IMR-90 (cell line): ENCODE data around the gene KLHDC7B. TPM values are rescaled to one million over a fixed set of nuclear protein-coding genes. Genes with fewer than 3 reads are reported as not detected.

Experiments
- ATAC-seq: fragments of 200-7000 bp; cut with Tn5 transposase; 2 replicates; pipeline ENCODE4 v1.9.1; 2020; ENCODE audit warnings: low read depth, mild to moderate bottlenecking, moderate library complexity
- BruUV-seq: library from RNA; stranded (reverse); fragments of 400-500 nt; replicated peaks from 2 replicates; lab custom pipeline; 2021; lab: Mats Ljungman, UMichigan
- CTCF ChIA-PET: fragments of 300-600 bp; formaldehyde crosslinking; extraction: SDS; loops from one replicate; lab custom pipeline; 2021; ENCODE audit warnings: antibody characterized with exemption; lab: Yijun Ruan, JAX
- POLR2A ChIA-PET: fragments of 300-600 bp; sonication (Branson Sonifier 250); formaldehyde crosslinking; loops from one replicate; lab custom pipeline; 2022; ENCODE audit warnings: antibody characterized with exemption; ENCODE audit not compliant: unreplicated experiment; lab: Charles Lee
- DNase-seq: peaks from one replicate; pipeline ENCODE4 v3.0.0; 2013
- H2AFZ ChIP-seq: replicated peaks from 2 replicates; pipeline ENCODE3; 2013; ENCODE audit warnings: low read length, mild to moderate bottlenecking; ENCODE audit not compliant: poor library complexity
- H2AK5ac ChIP-seq: 2 replicates; pipeline ENCODE4 v1.6.1; 2013; ENCODE audit warnings: low read depth, low read length, inconsistent platforms
- H2AK9ac ChIP-seq: replicated peaks from 2 replicates; pipeline ENCODE3; 2013; ENCODE audit warnings: mild to moderate bottlenecking, low read depth, low read length, moderate library complexity; ENCODE audit not compliant: poor library complexity
- H2BK120ac ChIP-seq: 2 replicates; pipeline ENCODE4 v1.6.1; 2013; ENCODE audit warnings: low read depth, low read length, inconsistent platforms
- H2BK15ac ChIP-seq: 3 replicates; pipeline ENCODE4 v1.6.1; 2013; ENCODE audit warnings: low read depth, low read length, inconsistent platforms
- H2BK20ac ChIP-seq: 2 replicates; pipeline ENCODE4 v1.6.1; 2013; ENCODE audit warnings: low read depth, mild to moderate bottlenecking, inconsistent platforms, low read length, moderate library complexity
- H2BK5ac ChIP-seq: 2 replicates; pipeline ENCODE4 v1.6.1; 2013; ENCODE audit warnings: mild to moderate bottlenecking, low read depth, low read length, inconsistent platforms; ENCODE audit not compliant: poor library complexity, severe bottlenecking
- H3K14ac ChIP-seq: replicated peaks from 2 replicates; pipeline ENCODE4 v1.6.1; 2013; ENCODE audit warnings: low read depth, low read length, inconsistent platforms
- H3K18ac ChIP-seq: 2 replicates; pipeline ENCODE4 v1.6.1; 2013; ENCODE audit warnings: low read depth, low read length, control low read depth
- H3K23ac ChIP-seq: 2 replicates; pipeline ENCODE4 v1.6.1; 2013; ENCODE audit warnings: low read depth, low read length, inconsistent platforms
- H3K27ac ChIP-seq: 2 replicates; pipeline ENCODE4 v1.5.1; 2013; ENCODE audit warnings: mild to moderate bottlenecking, control low read depth, low read length; ENCODE audit not compliant: insufficient read depth
- H3K27me3 ChIP-seq: 2 replicates; pipeline ENCODE4 v1.6.1; 2013; ENCODE audit warnings: low read length; ENCODE audit not compliant: control insufficient read depth, insufficient read depth
- H3K36me3 ChIP-seq: 2 replicates; pipeline ENCODE4 v1.6.1; 2013; ENCODE audit warnings: low read length, mixed read lengths; ENCODE audit not compliant: control insufficient read depth, insufficient read depth
- H3K4ac ChIP-seq: 2 replicates; pipeline ENCODE4 v1.6.1; 2013; ENCODE audit warnings: low read depth, low read length, inconsistent platforms
- H3K4me1 ChIP-seq: 2 replicates; pipeline ENCODE4 v1.6.1; 2013; ENCODE audit warnings: low read length, mixed read lengths; ENCODE audit not compliant: control insufficient read depth, insufficient read depth
- H3K4me2 ChIP-seq: 2 replicates; pipeline ENCODE4 v1.6.1; 2013; ENCODE audit warnings: low read depth, mild to moderate bottlenecking, control low read depth, low read length, moderate library complexity
- H3K4me3 ChIP-seq: 2 replicates; pipeline ENCODE4 v1.5.1; 2013; ENCODE audit warnings: low read depth, mild to moderate bottlenecking, control low read depth, low read length, moderate library complexity; ENCODE audit not compliant: insufficient read depth
- H3K56ac ChIP-seq: 2 replicates; pipeline ENCODE4 v1.6.1; 2013; ENCODE audit warnings: low read length, inconsistent platforms; ENCODE audit not compliant: insufficient read depth; ENCODE audit errors: extremely low read depth
- H3K79me1 ChIP-seq, 2 experiments: 2 replicates each; pipeline ENCODE4 v1.6.1; 2013; ENCODE audit warnings: low read length in 2 of 2, inconsistent platforms in 1 of 2, low read depth in 1 of 2
- H3K9ac ChIP-seq: 2 replicates; pipeline ENCODE4 v1.6.1; 2013; ENCODE audit warnings: low read depth, low read length, control low read depth
- H3K9me1 ChIP-seq: 2 replicates; pipeline ENCODE4 v1.6.1; 2013; ENCODE audit warnings: low read length, inconsistent platforms; ENCODE audit not compliant: insufficient read depth
- H3K9me3 ChIP-seq: 2 replicates; pipeline ENCODE4 v1.6.1; 2013; ENCODE audit warnings: low read length; ENCODE audit not compliant: control insufficient read depth, insufficient read depth
- H4K20me1 ChIP-seq: 2 replicates; pipeline ENCODE4 v1.6.1; 2013; ENCODE audit warnings: low read length, inconsistent platforms; ENCODE audit not compliant: insufficient read depth
- H4K5ac ChIP-seq: 2 replicates; pipeline ENCODE4 v1.6.1; 2013; ENCODE audit warnings: mild to moderate bottlenecking, low read depth, low read length, control low read depth
- H4K8ac ChIP-seq, 2 experiments: 2 replicates each; pipeline ENCODE4 v1.6.1; 2013; ENCODE audit warnings: low read depth in 2 of 2, low read length in 2 of 2, control low read depth in 1 of 2, inconsistent platforms in 1 of 2
- H4K91ac ChIP-seq: 2 replicates; pipeline ENCODE4 v1.6.1; 2013; ENCODE audit warnings: low read depth, low read length, inconsistent platforms; ENCODE audit not compliant: insufficient read depth
- CEBPB ChIP-seq: IDR thresholded peaks from 2 replicates; pipeline ENCODE4 v1.6.1; 2012; ENCODE audit warnings: low read depth, low read length, improper control_type of control experiment
- ELK1 ChIP-seq: fragments of 150-350 bp; IDR thresholded peaks from 2 replicates; pipeline ENCODE4 v1.6.1; 2016; ENCODE audit warnings: low read depth, mild to moderate bottlenecking, low read length, moderate library complexity, borderline replicate concordance
- RAD21 ChIP-seq: IDR thresholded peaks from 2 replicates; pipeline ENCODE4 v1.6.1; 2012; ENCODE audit warnings: low read length, improper control_type of control experiment
- RCOR1 ChIP-seq: IDR thresholded peaks from 2 replicates; pipeline ENCODE4 v1.6.1; 2012; ENCODE audit warnings: mild to moderate bottlenecking, low read length, improper control_type of control experiment; ENCODE audit not compliant: insufficient replicate concordance
- RFX5 ChIP-seq: IDR thresholded peaks from 2 replicates; pipeline ENCODE4 v1.8.0; 2012; ENCODE audit warnings: low read depth, mild to moderate bottlenecking, low read length, moderate library complexity
- SMC3 ChIP-seq: fragments of 150-350 bp; IDR thresholded peaks from 2 replicates; pipeline ENCODE4 v1.6.1; 2016; ENCODE audit warnings: low read depth, mild to moderate bottlenecking, antibody characterized with exemption, low read length, moderate library complexity
- WGBS, 2 experiments: methylation state at CpG; one replicate each; pipeline versions ENCODE4 v1.1.5 to v1.1.7; 2013; ENCODE audit warnings: missing lambda C conversion rate in 2 of 2; ENCODE audit not compliant: insufficient read length in 1 of 2; ENCODE audit errors: extremely low coverage in 2 of 2; 5-methylcytosine and 5-hydroxymethylcytosine counted together
- dilution Hi-C: fragments of 300-500 bp; cut with HindIII; formaldehyde crosslinking; loops from one replicate; pipeline ENCODE4 v1.14.3; 2018; ENCODE audit warnings: low sequenced_read_pairs; ENCODE audit not compliant: unreplicated experiment
- in situ Hi-C: fragments of 300-500 bp; cut with MboI; formaldehyde crosslinking; loops from 3 replicates; pipeline ENCODE4 v1.14.3; 2019; ENCODE audit warnings: low sequenced_read_pairs, inconsistent platforms, mixed read lengths
- intact Hi-C: fragments of 100-400 bp; cut with micrococcal nuclease; formaldehyde crosslinking; loops from 2 replicates; pipeline ENCODE4 v1.10.0; 2022
- polyA plus RNA-seq, 3 experiments: library from polyadenylated mRNA; depleted of rRNA; stranded (reverse); fragments of >200 nt; gene quantifications; 2 replicates each; pipeline ENCODE4 v1.2.3, GENCODE V29; 2012; ENCODE audit warnings: low replicate concordance in 1 of 3
- total RNA-seq: library from RNA; depleted of rRNA; stranded (reverse); fragments of >200 nt; gene quantifications from 2 replicates; pipeline ENCODE4 v1.2.3, GENCODE V29; 2012

The KLHDC7B gene
- total and polyA plus RNA-seq, 2 of the 4 experiments (the other 2 are of a cell fraction) = 0.05 TPM; not detected in 1

GRCh38 chr22:50535113-50535512, 10.6 kb upstream of the KLHDC7B start:
- Histone ChIP-seq H4K20me1 (no peaks in the 10 kb centered on the region), H3K4me3 (no peak overlapping the region), H3K4me1 (peaks cover 21% of the 10 kb centered on the region), H3K4me2 (no peak overlapping the region), H2BK120ac (no peak overlapping the region), H4K5ac (no peak overlapping the region), H3K9me3 (no peaks in the 10 kb centered on the region), H3K23ac (no peak overlapping the region), H3K79me1 (no peaks in the 10 kb centered on the region; a peak in 1 of 4 replicates), H3K36me3 (no peaks in the 10 kb centered on the region), H2BK5ac (no peak overlapping the region), H3K9me1 (peaks cover 7% of the 10 kb centered on the region), H3K4ac (no peak overlapping the region), H2AK9ac (no peak overlapping the region), H2AK5ac (no peak overlapping the region), H4K91ac (no peak overlapping the region), H3K56ac (no peak overlapping the region), H2BK20ac (no peak overlapping the region), H4K8ac (no peak overlapping the region), H3K27me3 (peaks cover 5% of the 10 kb centered on the region; the same call in 1 of the 2 replicates), H2AFZ (no peak overlapping the region), H3K27ac (no peak overlapping the region), H3K18ac (no peak overlapping the region), H3K9ac (no peak overlapping the region), H3K14ac (no peak overlapping the region), H2BK15ac (no peak overlapping the region)
- ATAC-seq (no peak), DNase-seq (no peak)
- dilution Hi-C loops = no loop called here
- TF ChIP-seq RCOR1 = no peak
- no peak for TF ChIP-seq CEBPB
- no peak for TF ChIP-seq ELK1
- TF ChIP-seq RFX5 = no peak
- TF ChIP-seq SMC3 = no peak
- TF ChIP-seq RAD21 = no peak
- in situ Hi-C loops = no loop called here
- POLR2A ChIA-PET = no interaction called here
- no CpG with 5 or more reads among the region's 8 CpGs for WGBS, 2 experiments
- intact Hi-C loops = no loop called here
- no TSS peak for BruUV-seq
- CTCF ChIA-PET = no interaction called here
